T-cell (primary cell): ENCODE data around the gene AP1S3. TPM values are rescaled to one million over a fixed set of nuclear protein-coding genes. Genes with fewer than 3 reads are reported as not detected.
A peak's percentile ranks its signal among the peaks of the same experiment; 100 is the strongest.

Source experiments
- ATAC-seq, 4 experiments: fragments of 200-7000 bp in 3 of 4; fragments of 150-1000 bp in 1 of 4; cut with Tn5 transposase; replicated peaks in 1 of 4; 1 replicate in 3 of 4; 2 replicates in 1 of 4; pipeline ENCODE4 v1.10.0; 2021; ENCODE audit warnings: moderate library complexity in 3 of 4, mild to moderate bottlenecking in 2 of 4, moderate number of reproducible peaks in 1 of 4
- CTCF ChIA-PET, 2 donors: fragments of 300-600 bp; sonication (Branson Sonifier 250); formaldehyde crosslinking; loops; one replicate each; lab custom pipeline; 2022; ENCODE audit warnings: antibody characterized with exemption in 2 of 2; lab: Charles Lee
- POLR2A ChIA-PET, 2 donors: fragments of 300-600 bp; sonication (Branson Sonifier 250); formaldehyde crosslinking; loops; one replicate each; lab custom pipeline; 2022; ENCODE audit warnings: antibody characterized with exemption in 2 of 2; lab: Charles Lee
- DNase-seq, 35 experiments: peaks; one replicate each; pipeline versions ENCODE4 v3.0.0 to v3.0.0-alpha.2; 2013 to 2023
- H3K27ac ChIP-seq: one replicate; pipeline ENCODE4 v1.5.1; 2013; ENCODE audit warnings: low read length
- H3K27me3 ChIP-seq, 2 experiments: replicated peaks in 1 of 2; 1 replicate in 1 of 2; 2 replicates in 1 of 2; pipeline versions ENCODE4 v1.6.1 to v1.7.0; 2013; ENCODE audit warnings: low read length in 1 of 2, mixed read lengths in 1 of 2; ENCODE audit not compliant: control insufficient read depth in 2 of 2, insufficient read depth in 2 of 2; ENCODE audit errors: extremely low read depth in 1 of 2
- H3K36me3 ChIP-seq, 2 donors: 1 replicate in 1 of 2; 2 replicates in 1 of 2; pipeline versions ENCODE4 v1.6.1 to v1.7.0; 2013; ENCODE audit warnings: low read length in 1 of 2; ENCODE audit not compliant: control insufficient read depth in 2 of 2, insufficient read depth in 1 of 2; ENCODE audit errors: extremely low read depth in 1 of 2
- H3K4me1 ChIP-seq, 2 experiments: 1 replicate in 1 of 2; 2 replicates in 1 of 2; pipeline versions ENCODE4 v1.6.1 to v1.7.0; 2013; ENCODE audit warnings: low read length in 2 of 2, mixed read lengths in 1 of 2; ENCODE audit not compliant: insufficient read depth in 2 of 2, control insufficient read depth in 1 of 2; ENCODE audit errors: extremely low read depth in 1 of 2
- H3K4me3 ChIP-seq, 2 donors: 1 replicate in 1 of 2; 2 replicates in 1 of 2; pipeline versions ENCODE4 v1.5.1 to v1.7.0; 2013; ENCODE audit warnings: mild to moderate bottlenecking in 2 of 2, low read length in 1 of 2, moderate library complexity in 1 of 2; ENCODE audit not compliant: control insufficient read depth in 1 of 2; ENCODE audit errors: extremely low read depth in 1 of 2
- H3K9me3 ChIP-seq: 2 replicates; pipeline ENCODE4 v1.7.0; 2013
- H3K27ac Mint-ChIP-seq, 2 donors: one replicate each; pipeline ENCODE4 v1.8.0; 2020 to 2021; ENCODE audit warnings: mild to moderate bottlenecking in 2 of 2, mixed read lengths in 2 of 2
- H3K27me3 Mint-ChIP-seq, 2 donors: one replicate each; pipeline ENCODE4 v1.8.0; 2021 to 2022; ENCODE audit warnings: mixed read lengths in 2 of 2
- H3K36me3 Mint-ChIP-seq: one replicate; pipeline ENCODE4 v1.8.0; 2021; ENCODE audit warnings: mixed read lengths
- H3K4me1 Mint-ChIP-seq, 3 donors: one replicate each; pipeline ENCODE4 v1.8.0; 2020 to 2022; ENCODE audit warnings: mixed read lengths in 3 of 3, mild to moderate bottlenecking in 1 of 3
- H3K4me3 Mint-ChIP-seq, 3 donors: one replicate each; pipeline ENCODE4 v1.8.0; 2020 to 2022; ENCODE audit warnings: mild to moderate bottlenecking in 3 of 3, mixed read lengths in 3 of 3, moderate library complexity in 3 of 3
- H3K9me3 Mint-ChIP-seq, 3 donors: one replicate each; pipeline ENCODE4 v1.8.0; 2020 to 2022; ENCODE audit warnings: mixed read lengths in 3 of 3
- WGBS: methylation state at CpG from one replicate; pipeline ENCODE4 v1.1.5; 2013; ENCODE audit warnings: missing lambda C conversion rate; ENCODE audit not compliant: insufficient coverage; 5-methylcytosine and 5-hydroxymethylcytosine counted together
- total RNA-seq, 35 experiments: library from RNA in 6 of 35; stranded (reverse) in 6 of 35; fragments of 120-200 nt in 1 of 35; gene quantifications; one replicate each; pipeline versions ENCODE4 v1.2.1 to v1.2.4 and lab custom pipeline; 2013 to 2026

Gene AP1S3
- total RNA-seq, 5 donors from 2014 or later (not counting 1 experiment from before 2014, with no cell fraction given): 1.4 to 2.9 (median 1.8) TPM

DNA sequence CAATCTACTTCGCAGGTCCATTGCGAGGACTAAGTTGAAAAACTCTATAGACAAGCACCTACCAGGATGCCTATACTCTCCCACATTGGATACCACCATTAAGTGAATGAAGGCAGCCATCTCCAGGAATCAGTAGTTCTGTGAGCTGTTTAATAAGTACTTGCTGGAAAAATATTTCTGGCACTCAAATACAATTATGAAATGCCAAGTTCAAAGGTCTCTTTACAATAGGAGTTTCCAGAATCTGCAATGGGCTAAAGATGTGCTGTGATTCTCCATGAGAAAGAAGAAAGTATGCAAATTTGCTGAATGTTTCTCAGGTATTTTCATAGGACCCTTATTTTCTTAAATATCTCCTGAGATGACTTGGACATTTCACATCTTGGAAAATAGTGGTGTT, 103.0 kb downstream of the AP1S3 start:
- no peak overlapping the region for H3K27ac Mint-ChIP-seq
- H3K27me3 Mint-ChIP-seq: peaks cover 0 to 3% of the 10 kb centered on the region in 2 donors
- H3K36me3 Mint-ChIP-seq: no peaks in the 10 kb centered on the region
- no peaks in the 10 kb centered on the region for H3K4me1 Mint-ChIP-seq
- Histone ChIP-seq H3K9me3 (no peaks in the 10 kb centered on the region), H3K36me3 (no peaks in the 10 kb centered on the region), H3K27ac (no peak overlapping the region), H3K4me1 (no peaks in the 10 kb centered on the region), H3K27me3 (no peaks in the 10 kb centered on the region), H3K4me3 (no peak overlapping the region)
- no CpG with 5 or more reads among the region's 2 CpGs for WGBS
- POLR2A ChIA-PET: no interaction called here
- no peak for ATAC-seq
- CTCF ChIA-PET: interaction anchor here in 1 of 2 donors (0.9 kb wide), 1 partner anchor 763 kb away, joined by 4 read pairs; no protein-coding TSS in a partner anchor
- no peak overlapping the region for H3K4me3 Mint-ChIP-seq
- H3K9me3 Mint-ChIP-seq: peaks cover 4 to 5% (median 5%) of the 10 kb centered on the region in 3 donors
- DNase-seq: no peak

DNA sequence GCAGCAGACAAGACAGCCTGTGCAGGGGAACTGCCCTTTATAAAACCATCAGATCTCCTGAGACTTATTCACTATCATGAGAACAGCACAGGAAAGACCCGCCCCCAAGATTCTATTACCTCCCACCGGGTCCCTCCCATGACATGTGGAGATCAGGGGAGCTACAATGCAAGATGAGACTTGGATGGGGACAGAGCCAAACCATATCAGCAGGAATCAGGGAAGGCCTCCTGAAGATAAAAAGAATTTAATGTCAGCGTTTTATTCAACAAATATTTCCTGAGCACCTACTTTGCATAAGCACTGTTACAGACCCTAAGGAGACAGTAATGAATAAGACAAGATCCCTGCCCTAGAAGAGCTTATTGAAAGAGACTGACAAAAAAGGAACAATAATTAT, 105.0 kb downstream of the AP1S3 start:
- H3K27me3 Mint-ChIP-seq: peaks cover 0 to 1% of the 10 kb centered on the region in 2 donors
- H3K9me3 ChIP-seq: no peaks in the 10 kb centered on the region
- no peaks in the 10 kb centered on the region for H3K36me3 Mint-ChIP-seq
- H3K4me3 ChIP-seq: no peak overlapping the region
- no peak overlapping the region for H3K27ac Mint-ChIP-seq
- H3K9me3 Mint-ChIP-seq: peaks cover 4 to 5% (median 5%) of the 10 kb centered on the region in 3 donors
- H3K4me3 Mint-ChIP-seq: no peak overlapping the region
- ATAC-seq (no peak), DNase-seq (no peak)
- H3K4me1 ChIP-seq: no peaks in the 10 kb centered on the region
- no peaks in the 10 kb centered on the region for H3K36me3 ChIP-seq
- no peaks in the 10 kb centered on the region for H3K4me1 Mint-ChIP-seq
- no CpG with 5 or more reads among the region's 3 CpGs for WGBS
- no peaks in the 10 kb centered on the region for H3K27me3 ChIP-seq
- ChIA-PET POLR2A (no interaction called here), CTCF (interaction anchor here in 1 of 2 donors (1.1 to 1.6 kb wide), 2 partner anchors 21 to 29 kb away, joined by 3 to 5 read pairs; no protein-coding TSS in a partner anchor)
- H3K27ac ChIP-seq: no peak overlapping the region

DNA sequence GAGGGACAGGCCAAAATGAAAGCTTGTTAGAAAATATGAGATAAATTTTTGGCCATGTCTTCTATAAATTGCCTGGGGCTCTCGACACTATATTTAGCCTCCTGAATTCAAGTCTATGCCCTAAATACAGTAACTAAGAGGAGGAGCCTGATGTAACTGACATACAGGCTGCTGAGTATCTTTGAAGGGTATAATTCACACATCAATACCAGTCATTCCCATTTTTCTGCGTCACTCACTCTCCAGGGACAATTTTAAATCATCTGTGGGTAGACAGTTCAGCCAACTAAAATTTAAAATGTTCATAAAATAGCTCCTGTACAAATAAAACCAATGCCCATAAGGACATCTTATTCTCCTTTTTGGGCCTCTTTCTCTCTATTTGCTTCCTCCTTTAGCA, 105.9 kb downstream of the AP1S3 start:
- CTCF ChIA-PET: no interaction called here
- H3K27ac ChIP-seq: no peak overlapping the region
- H3K4me1 ChIP-seq: no peaks in the 10 kb centered on the region
- no peak overlapping the region for H3K4me3 ChIP-seq
- Mint-ChIP-seq H3K27ac (no peak overlapping the region), H3K9me3 (peaks cover 4 to 5% (median 5%) of the 10 kb centered on the region in 3 donors), H3K4me1 (no peaks in the 10 kb centered on the region), H3K4me3 (no peak overlapping the region), H3K36me3 (no peaks in the 10 kb centered on the region), H3K27me3 (no peaks in the 10 kb centered on the region)
- POLR2A ChIA-PET: no interaction called here
- no peaks in the 10 kb centered on the region for H3K27me3 ChIP-seq
- no peaks in the 10 kb centered on the region for H3K36me3 ChIP-seq
- DNase-seq (no peak), ATAC-seq (no peak)
- no peaks in the 10 kb centered on the region for H3K9me3 ChIP-seq
- WGBS: no CpG with 5 or more reads among the region's 2 CpGs

DNA sequence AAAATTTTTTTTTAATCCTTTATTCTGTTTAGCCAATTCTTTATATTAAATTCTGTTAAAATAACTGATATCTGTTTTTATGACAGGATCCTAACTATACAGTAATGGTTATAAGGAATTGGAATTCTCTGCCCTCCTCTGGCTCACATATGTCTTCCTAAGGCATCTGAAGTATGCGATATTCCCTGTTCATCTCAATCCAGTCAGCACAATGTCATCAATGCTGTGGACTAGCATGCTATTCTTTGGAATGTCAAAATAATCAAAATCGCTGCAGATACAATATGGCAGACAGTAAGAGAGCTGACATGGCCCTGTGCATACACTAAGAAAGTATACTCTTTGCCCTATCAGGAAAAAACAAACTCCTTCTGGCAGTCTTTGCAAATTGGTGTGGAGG, 107.6 kb downstream of the AP1S3 start:
- Mint-ChIP-seq H3K4me3 (no peak overlapping the region), H3K9me3 (peaks cover 4 to 5% (median 5%) of the 10 kb centered on the region in 3 donors), H3K4me1 (no peaks in the 10 kb centered on the region), H3K27ac (no peak overlapping the region), H3K27me3 (no peaks in the 10 kb centered on the region), H3K36me3 (no peaks in the 10 kb centered on the region)
- Histone ChIP-seq H3K27ac (no peak overlapping the region), H3K9me3 (no peaks in the 10 kb centered on the region), H3K4me3 (no peak overlapping the region), H3K36me3 (no peaks in the 10 kb centered on the region), H3K4me1 (no peaks in the 10 kb centered on the region), H3K27me3 (no peaks in the 10 kb centered on the region)
- no peak for DNase-seq
- no peak for ATAC-seq
- CTCF ChIA-PET: interaction anchor here in 1 of 2 donors (1.1 kb wide), 1 partner anchor 68 kb away, joined by 3 read pairs; no protein-coding TSS in a partner anchor
- POLR2A ChIA-PET: no interaction called here
- no CpG with 5 or more reads among the region's 2 CpGs for WGBS

DNA sequence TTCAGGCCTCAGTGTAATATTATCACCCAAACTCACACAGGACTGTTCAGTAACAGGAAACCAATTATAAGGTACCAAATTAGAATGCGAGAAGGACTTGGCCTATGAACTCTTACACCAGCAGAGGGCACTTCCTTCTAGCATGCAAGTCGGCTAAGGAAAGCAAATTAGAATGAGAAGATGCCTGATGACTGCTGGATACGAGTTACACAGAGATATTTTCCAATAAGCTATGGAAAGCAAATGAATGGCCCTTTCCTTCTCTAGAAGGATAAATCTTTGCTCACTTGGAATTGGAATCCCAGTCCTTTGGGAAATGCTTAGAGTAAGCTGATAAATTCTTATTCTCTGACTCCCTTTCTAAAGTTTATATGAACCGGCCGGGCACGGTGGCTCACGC, 109.8 kb downstream of the AP1S3 start:
- Mint-ChIP-seq H3K27me3 (peaks cover 4 to 11% of the 10 kb centered on the region in 2 donors), H3K4me1 (no peaks in the 10 kb centered on the region), H3K4me3 (no peak overlapping the region), H3K27ac (no peak overlapping the region), H3K36me3 (no peaks in the 10 kb centered on the region), H3K9me3 (no peaks in the 10 kb centered on the region)
- ATAC-seq: peak in 3 of 4 experiments; percentile 45 to 60 (median 50)
- POLR2A ChIA-PET: no interaction called here
- CTCF ChIA-PET: interaction anchor here (0.6 to 1.9 kb wide), 3 partner anchors 33 to 70 kb away, joined by 3 to 11 read pairs (median 3); no protein-coding TSS in a partner anchor
- no peaks in the 10 kb centered on the region for H3K27me3 ChIP-seq
- H3K4me1 ChIP-seq: no peaks in the 10 kb centered on the region
- WGBS: no CpG with 5 or more reads among the region's 7 CpGs
- DNase-seq: peak in 20 of 35 experiments; percentile 1 to 64 (median 12)
- H3K27ac ChIP-seq: no peak overlapping the region
- H3K9me3 ChIP-seq: no peaks in the 10 kb centered on the region
- H3K4me3 ChIP-seq: no peak overlapping the region
- no peaks in the 10 kb centered on the region for H3K36me3 ChIP-seq

DNA sequence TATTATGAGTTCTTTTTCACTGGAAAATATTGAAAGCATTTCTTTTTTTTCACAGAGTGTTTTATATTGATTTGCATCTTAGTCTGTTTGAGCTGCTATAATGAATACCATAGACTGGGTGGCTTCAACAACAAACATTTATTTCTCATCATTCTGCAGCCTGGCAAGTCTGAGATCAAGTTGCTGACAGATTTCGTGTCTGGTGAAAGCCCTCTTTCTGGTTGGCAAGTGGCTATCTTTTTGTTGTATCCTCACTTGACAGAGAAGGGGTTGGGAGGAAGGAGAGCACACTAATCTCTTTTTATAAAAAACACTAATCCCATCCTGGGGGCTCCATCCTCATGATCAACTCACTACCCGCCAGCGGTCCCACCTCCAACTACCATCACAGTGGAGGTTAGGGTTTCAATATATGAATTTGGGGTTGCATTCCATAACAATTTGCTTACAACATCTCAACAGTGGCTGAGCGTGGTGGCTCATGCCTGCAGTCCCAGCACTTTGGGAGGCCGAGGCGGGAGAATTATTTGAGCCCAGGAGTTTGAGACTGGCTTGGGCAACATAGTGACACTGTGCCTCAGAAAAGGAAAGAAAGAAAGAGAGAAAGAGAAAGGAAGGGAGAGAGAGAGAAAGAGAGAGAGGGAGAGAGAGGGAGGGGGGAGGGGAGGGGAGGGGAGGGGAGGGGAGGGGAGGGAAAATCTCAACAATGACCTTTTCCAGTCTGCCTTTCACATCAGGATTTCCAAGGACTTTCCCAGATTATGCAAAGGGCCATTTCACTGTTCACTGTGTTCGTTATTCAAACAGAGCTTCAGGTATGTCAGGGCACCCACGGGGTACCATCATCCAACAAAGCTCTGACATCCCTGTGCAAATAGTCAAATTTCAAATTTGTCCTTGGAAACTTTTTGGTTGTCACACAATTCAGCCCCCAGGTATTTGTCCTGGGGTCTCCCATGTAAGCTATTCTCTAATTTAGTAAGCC, 111.1 kb downstream of the AP1S3 start:
- H3K27ac ChIP-seq: no peak overlapping the region
- Mint-ChIP-seq H3K4me3 (no peak overlapping the region), H3K27ac (no peak overlapping the region), H3K9me3 (no peaks in the 10 kb centered on the region), H3K27me3 (peaks cover 9 to 16% of the 10 kb centered on the region in 2 donors), H3K4me1 (no peaks in the 10 kb centered on the region), H3K36me3 (no peaks in the 10 kb centered on the region)
- no peaks in the 10 kb centered on the region for H3K27me3 ChIP-seq
- H3K9me3 ChIP-seq: no peaks in the 10 kb centered on the region
- no peaks in the 10 kb centered on the region for H3K4me1 ChIP-seq
- 58% methylated on average over 2 of the region's 8 CpGs for WGBS
- ATAC-seq: no peak
- CTCF ChIA-PET: interaction anchor here (0.7 to 1.9 kb wide), 2 partner anchors 71 to 108 kb away, joined by 4 to 11 read pairs; no protein-coding TSS in a partner anchor
- POLR2A ChIA-PET: no interaction called here
- no peak for DNase-seq
- H3K36me3 ChIP-seq: no peaks in the 10 kb centered on the region
- H3K4me3 ChIP-seq: no peak overlapping the region
